RPMI7951 (cell line): ENCODE measurements around the gene ULK4. TPM values are rescaled to one million over a fixed set of nuclear protein-coding genes. Genes with fewer than 3 reads are reported as not detected.

Experiments
- DNase-seq: peaks from one replicate; pipeline ENCODE4 v3.0.0-alpha.2; 2012; ENCODE audit warnings: low read depth
- total RNA-seq: library from RNA; depleted of rRNA; stranded (reverse); fragments of >200 nt; shearing (Covaris generic); gene quantifications from 2 replicates; pipeline ENCODE4 v1.2.3, GENCODE V29; 2014

The ULK4 gene
- total RNA-seq, 1 experiment from 2014 or later: 9.0 TPM

DNA sequence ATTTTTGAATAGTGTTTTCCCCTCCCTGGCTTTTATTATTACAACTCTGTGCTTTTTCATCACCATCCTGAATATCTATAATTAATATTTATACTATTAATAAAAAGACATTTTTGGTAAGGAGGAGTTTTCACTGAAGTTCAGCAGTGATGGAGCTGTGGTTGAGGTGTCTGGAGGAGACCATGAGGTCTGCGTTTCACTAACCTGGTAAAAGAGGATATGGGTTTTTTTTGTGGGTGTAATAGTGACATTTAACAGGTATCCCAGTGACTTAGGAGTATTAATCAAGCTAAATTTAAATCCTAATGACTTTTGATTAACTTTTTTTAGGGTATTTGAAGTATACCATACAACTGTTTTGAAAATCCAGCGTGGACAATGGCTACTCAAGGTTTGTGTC is 738.2 kb downstream of the ULK4 start:
- no peak for DNase-seq

GRCh38 chr3:41223078-41223477 is 738.8 kb downstream of the ULK4 start:
- no peak for DNase-seq

GRCh38 chr3:41222501-41222900 is 739.4 kb downstream of the ULK4 start:
- no peak for DNase-seq

GRCh38 chr3:41222012-41222411 is 739.9 kb downstream of the ULK4 start:
- DNase-seq: no peak

DNA sequence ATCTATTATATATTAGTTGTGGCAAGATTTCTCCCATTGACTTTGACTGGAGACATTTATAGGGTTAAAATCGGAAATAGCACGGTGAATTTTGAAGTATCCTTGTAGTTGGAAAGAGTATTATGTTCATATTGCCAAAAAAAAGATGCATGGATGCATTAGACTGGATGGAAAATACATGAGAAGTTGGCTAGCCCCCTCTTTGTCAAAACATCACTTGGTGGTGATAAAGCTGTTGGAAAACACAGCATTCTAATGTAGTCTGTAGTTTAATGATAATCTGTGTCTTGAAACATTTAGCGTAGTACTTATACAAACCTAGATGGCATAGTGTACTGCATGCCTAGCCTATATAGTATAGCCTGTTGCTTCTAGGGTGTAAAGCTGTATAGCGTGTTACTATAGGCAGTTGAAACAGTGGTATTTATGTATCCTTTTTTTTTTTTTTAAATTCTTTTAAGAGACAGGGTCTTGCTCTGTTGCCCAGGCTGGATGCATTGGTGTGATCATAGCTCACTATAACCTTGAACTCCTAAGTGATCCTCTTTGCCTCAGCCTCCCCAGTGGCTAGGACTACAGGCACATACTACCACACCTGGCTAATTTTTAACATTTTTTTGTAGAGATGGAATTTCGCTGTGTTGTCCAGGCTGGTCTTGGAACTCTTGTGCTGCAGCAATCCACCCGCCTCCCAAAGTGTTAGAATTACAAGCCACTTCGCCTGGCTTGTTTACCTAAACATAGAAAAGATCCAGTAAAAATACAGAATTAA is 740.8 kb downstream of the ULK4 start:
- no peak for DNase-seq

DNA sequence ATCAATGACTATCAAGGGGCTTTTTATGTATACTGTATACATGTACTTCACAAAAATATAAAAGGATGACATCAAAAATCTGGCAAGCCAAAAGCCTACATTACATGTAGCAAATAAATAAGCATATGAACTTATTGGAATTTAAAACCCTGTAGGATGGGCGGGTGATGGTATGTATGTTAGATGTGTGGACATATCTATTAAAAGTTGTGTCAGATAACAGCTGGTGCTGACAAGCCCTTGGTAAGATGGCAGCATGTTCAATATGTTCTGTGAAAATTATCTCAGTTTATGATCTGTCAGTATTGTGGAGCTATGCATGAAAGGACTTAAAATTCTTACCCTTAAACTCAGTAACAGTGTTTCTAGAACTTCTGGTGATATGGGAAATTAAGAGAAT is 742.5 kb downstream of the ULK4 start:
- DNase-seq: no peak

- no peak for DNase-seq
Observed at GRCh38 chr3:41216993-41217392, 744.9 kb downstream of the ULK4 start.

DNA sequence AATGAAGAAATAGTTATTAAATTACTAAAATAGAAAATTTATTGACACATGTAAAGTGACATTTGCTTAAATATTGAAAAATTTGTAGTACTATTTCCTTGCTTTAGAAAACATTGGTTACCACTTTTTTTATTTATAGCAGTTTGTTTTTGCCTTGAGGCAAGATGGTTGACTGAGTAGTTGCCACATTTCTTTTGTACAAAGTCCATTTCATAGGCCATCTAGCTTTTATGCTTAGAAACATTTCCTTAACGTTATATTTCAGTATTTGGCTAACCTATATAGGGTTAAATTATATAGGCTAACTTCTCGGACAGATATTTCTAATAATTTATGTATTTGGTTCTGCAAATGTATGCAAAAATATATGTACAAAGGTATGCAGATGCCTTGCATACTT is 745.5 kb downstream of the ULK4 start:
- DNase-seq: no peak

- DNase-seq: no peak
Observed at GRCh38 chr3:41213588-41213987, 748.3 kb downstream of the ULK4 start.

DNA sequence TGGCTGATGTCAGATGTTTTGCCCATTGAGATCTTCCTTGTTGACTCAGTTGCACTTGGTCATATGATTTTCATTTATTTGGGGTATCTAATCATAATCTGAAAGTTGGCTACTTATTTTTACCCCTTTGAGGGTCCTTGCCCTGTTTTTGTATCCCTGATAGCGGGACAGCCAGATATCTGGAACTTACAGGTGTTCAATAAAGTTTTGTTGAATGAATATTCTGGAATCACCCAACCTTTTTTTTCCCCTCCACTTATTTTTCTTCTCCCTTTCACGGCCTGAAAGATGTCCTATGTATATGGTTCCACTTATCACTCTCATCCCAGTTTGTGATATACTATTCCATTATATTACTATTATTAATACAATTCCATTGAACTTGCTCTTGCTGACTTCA is 749.8 kb downstream of the ULK4 start:
- no peak for DNase-seq

- DNase-seq: no peak
Observed at GRCh38 chr3:41210966-41211365, 750.9 kb downstream of the ULK4 start.

DNA sequence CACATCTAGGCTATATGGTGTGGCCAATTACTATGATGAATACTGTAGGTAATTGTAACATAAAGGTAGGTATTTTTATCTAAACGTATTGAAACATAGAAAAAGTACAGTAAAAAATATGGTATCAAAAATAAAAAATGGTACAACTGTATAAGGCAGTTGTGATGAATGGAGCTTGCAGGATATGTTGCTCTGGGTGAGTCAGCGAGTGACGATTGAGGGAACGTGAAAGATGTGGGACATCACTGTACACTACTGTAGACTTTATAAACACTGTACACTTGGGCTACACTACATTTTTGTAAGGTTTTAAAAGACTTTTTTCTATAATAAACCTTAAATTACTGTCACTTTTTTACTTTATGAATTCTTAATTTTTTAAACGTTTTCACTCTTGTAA is 752.3 kb downstream of the ULK4 start:
- DNase-seq: no peak

DNA sequence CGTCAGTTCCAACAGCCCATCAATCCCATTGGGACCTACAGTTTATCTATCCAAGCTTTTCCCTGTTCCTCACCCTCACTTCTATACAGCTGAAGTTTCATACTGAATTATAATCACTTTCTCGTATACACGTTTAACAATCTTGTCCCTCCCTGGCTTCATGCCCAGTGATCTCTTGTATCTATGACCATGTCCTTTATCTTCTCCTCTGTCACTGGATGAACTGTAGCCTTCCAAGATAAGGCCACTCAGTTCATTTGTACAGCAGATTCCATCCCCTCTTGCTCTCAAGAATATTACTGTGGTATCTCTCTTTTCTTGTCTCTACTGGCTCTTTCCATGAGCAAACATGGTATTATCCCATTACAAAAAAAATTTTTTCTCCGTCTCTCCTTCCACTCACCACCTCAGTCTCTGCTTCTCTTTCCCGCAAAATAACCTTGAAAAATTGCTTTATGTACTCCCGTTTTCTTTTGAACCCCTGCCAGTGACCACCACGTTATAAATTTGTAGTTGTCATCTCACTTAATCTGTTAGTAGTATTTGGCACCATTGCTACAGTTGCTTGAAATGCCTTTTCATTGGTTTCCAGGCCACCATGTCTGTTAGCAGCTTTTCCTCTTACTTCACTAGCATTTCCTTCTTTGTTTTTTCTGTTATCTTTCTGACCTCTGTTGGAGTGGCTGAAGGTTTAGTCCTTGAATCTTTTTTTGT is 753.2 kb downstream of the ULK4 start:
- no peak for DNase-seq

DNA sequence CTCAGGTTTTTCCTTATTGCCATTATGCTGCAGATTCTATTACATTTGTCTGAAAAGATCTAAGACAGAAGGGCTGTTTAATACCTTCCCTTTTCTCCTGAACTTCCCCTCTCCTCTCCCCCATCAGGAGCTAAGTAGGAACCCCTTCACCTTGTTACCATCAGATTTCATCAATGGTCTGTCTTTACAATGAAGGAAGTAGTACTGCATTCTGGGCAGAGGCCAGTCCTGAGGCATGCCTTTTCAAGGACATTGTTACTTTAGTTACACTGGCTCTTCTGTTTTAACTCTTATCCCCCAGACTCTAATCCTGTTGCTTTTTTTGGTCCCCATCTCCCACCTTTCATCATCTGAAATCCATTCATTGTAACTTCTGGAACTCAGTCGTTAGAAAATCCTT is 754.5 kb downstream of the ULK4 start:
- DNase-seq: no peak

- no peak for DNase-seq
Observed at GRCh38 chr3:41205591-41205990, 756.3 kb downstream of the ULK4 start.

DNA sequence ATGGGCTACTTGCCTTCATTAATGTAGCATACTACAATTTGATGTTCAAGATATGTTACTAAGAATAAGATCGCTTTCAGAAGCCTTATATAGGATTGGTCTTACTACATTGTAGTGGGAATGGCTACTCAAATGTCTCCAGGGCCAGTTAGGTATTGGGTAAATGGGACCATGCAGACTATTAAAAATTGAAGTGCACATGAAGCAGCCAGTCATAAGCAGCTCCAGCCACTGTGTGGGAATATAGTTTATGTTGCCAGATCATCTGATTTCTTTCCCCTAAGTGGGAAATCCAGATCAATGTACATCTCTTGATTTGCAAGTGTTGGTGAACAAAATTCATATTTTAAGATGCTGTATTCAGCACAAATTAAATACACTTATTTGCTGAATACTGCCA is 757.5 kb downstream of the ULK4 start:
- no peak for DNase-seq

GRCh38 chr3:41202834-41203345 is 759.0 kb downstream of the ULK4 start:
- DNase-seq: peak; percentile 74

DNA sequence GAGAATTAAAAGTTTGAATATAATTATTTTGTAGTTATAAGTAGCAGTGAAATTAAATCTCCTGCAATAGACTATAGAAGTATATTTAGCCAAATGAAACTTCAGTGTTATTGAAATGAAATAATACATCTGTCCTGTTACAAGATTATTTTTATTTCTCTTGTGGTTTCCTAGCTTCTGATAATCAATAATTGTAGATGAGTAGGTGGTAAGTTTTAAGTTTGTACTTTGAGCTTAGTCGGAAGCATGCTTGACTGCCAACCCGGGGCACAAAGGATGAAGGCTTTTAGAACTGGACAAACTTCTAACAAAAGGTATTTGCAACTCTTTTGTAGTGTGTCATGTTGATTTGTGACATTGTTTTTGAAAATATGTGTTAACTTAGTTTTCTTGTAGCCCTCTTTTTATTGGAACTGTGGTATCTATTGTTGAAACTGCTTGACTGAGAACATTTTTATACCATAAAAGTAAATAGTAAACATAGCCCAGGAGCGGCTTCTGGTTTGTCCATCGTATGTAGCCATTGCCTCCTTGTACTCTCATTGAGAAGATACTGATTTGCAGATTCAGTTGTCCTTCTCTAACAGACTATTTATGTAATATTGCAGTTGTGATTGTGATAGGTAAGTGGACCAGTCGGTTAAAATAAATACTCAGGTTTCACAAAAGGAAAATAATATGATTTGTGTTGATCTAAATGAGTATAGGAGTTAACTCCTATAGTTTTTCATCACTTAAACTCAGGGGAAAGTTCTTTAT is 759.6 kb downstream of the ULK4 start:
- no peak for DNase-seq

DNA sequence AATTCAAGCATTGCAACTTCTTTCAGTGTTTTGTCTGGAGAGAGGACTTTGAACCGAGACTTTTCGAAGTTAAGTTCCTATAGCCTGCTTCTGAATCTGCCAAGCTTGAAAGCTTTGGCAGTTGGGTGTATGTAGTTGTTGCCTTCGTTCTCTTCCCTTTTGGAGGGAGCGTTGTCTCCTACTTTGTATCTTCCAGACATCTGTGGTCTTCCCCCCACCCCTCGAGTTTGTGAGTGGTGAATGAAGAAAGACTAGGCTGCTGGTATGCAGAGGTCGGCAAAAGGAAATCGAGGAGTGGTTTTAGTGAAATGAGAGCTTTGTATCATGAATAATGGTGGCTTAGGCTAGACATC is 761.3 kb downstream of the ULK4 start:
- peak; percentile 63 for DNase-seq

GRCh38 chr3:41199866-41200668 is 761.8 kb downstream of the ULK4 start:
- peak; percentile 50 for DNase-seq

DNA sequence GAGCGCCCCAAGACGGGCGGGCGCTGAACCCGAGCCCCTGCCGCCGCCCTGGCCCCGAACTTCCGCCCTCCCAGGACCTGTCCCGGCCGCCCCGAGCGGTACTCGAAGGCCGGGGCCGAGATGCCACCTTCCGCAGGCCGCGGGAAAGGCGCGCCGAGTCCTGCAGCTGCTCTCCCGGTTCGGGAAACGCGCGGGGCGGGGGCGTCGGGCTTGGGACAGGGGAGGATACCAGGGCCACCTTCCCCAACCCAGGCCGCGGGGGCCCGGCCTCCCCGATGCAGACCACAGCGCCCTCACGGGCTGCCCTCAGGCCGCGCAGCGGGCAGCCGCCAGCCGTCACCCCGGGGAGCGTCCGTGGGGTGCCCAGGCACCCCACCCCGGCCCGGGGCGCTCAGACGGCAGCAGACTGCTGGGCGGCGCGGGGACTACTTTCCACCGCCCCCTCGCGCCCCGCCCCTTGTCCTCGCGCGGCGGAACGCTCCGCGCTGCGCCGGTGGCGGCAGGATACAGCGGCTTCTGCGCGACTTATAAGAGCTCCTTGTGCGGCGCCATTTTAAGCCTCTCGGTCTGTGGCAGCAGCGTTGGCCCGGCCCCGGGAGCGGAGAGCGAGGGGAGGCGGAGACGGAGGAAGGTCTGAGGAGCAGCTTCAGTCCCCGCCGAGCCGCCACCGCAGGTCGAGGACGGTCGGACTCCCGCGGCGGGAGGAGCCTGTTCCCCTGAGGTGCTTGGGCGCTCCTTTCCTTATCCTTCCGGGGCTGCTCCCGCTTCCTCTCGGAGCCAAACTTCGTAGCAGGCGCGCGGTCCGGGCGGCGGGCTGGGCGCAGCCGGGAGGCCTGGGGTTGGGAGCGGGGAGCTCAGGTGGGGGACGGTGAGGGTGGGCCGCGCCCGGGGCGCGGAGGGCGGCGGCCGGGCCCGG is 762.7 kb downstream of the ULK4 start, which contains the start of gene CTNNB1:
Gene CTNNB1 (plus strand): TSS at position 556 of the 916 bp plus-strand sequence. CDS start 24,564 bp downstream, outside the sequence.
- peak; percentile 95 for DNase-seq
